ENCODE data around the gene ATP6V0A1.
"Not testable (repeated sequence)": the region's sequence is repeated elsewhere in the genome, so short reads cannot be mapped to it uniquely, and the experiment has no call there.

Gene ATP6V0A1

GRCh38 chr17:42553161-42553818, 94.6 kb downstream of the ATP6V0A1 start:
- no peak for DNase-seq (ENCODE audit: low read depth)
- H3K4me3 ChIP-seq (ENCODE audit: control insufficient read depth, low read depth, low read length), result peak overlapping the region; percentile 97
- TF ChIP-seq CTCF (IDR thresholded peaks at IDR 0.05; ENCODE audit: control insufficient read depth, insufficient read depth, low read depth, low read length, missing control alignments), result no peak

DNA sequence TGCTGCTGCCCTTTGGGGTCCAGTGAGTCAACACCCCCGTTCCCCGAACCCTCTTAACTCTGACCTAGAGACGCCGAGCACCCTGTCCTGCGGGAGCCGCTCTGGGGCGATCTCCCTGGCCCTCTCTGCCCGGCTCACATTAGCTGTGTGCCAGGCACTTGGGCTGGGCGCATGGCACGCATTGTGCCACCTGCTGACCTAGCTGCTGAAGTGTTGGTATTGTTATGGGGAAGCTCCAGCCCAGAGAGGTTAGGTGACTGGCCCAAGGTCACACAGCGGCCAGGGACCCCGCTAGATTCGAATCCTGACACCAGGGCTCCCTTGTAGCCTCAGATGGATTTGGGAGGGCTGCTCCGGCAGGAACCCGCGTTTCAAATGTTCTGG, 95.2 kb downstream of the ATP6V0A1 start:
- peak; percentile 14 for TF ChIP-seq CTCF (IDR thresholded peaks at IDR 0.05; ENCODE audit: control insufficient read depth, insufficient read depth, low read depth, low read length, missing control alignments)
- DNase-seq (ENCODE audit: low read depth), result no peak
- peak overlapping the region; percentile 97 for H3K4me3 ChIP-seq (ENCODE audit: control insufficient read depth, low read depth, low read length)

- DNase-seq (ENCODE audit: low read depth), result no peak
- no peak for TF ChIP-seq CTCF (IDR thresholded peaks at IDR 0.05; ENCODE audit: control insufficient read depth, insufficient read depth, low read depth, low read length, missing control alignments)
- H3K4me3 ChIP-seq (ENCODE audit: control insufficient read depth, low read depth, low read length), result peak overlapping the region; percentile 97
Measured at GRCh38 chr17:42554250-42555121, 95.8 kb downstream of the ATP6V0A1 start.

DNA sequence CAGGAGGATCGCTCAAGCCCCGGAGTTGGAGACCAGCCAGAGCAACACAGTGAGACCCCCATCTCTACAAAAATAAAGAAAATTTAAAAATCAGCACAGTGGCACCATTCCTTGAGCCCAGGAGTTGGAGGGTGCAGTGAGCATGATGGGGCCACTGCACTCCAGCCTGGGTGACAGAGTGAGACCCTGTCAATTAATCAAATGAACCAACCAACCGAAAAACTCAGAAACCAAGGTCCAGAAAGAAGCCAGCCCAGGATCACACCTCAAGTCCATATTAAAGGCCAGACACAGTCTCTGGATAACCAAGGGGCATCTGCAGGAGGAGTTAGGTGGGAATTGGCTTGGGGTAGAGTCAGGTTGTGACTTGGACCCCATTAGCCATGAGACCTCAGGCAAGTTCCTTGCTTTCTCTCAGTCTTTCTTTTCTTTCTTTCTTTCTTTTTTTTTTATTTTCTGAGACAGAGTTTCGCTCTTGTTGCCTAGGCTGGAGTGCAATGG, 96.5 kb downstream of the ATP6V0A1 start:
- H3K4me3 ChIP-seq (ENCODE audit: control insufficient read depth, low read depth, low read length), result peak overlapping the region; percentile 97
- TF ChIP-seq CTCF (IDR thresholded peaks at IDR 0.05; ENCODE audit: control insufficient read depth, insufficient read depth, low read depth, low read length, missing control alignments), result no peak
- DNase-seq (ENCODE audit: low read depth), result no peak

DNA sequence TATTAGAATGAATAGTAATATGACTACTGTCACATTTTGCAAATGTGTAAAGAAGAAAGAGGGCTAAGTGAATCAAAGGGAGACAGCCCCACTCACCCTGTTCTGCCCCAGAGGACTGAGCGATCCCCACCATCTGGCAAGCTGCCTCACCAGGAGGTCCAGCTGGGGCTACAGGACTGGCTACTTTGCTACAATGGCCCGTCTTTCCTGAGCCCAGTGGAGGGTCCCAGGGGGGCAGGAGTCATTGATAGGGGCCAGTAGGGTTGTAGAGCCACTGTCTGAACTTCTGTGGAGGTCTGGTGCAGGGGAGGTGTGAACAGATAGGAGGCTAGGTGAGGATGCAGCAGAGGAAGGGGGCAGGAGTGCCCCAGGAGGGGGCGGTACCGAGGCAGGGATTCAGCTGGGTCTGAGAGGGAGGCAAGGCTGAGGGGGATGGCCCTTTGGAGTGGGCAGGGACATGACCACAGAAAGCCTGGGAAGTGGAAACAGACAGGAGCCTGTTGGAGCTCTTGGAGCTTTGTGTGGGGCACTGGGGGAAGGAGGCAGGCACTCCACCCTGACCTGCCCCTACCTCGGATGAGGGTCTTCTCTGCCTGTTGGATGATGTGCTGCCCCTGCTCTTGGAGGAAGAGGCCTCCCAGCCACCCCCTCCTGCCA, 97.4 kb downstream of the ATP6V0A1 start:
- H3K4me3 ChIP-seq (ENCODE audit: control insufficient read depth, low read depth, low read length); DNase-seq (ENCODE audit: low read depth): not testable (repeated sequence)

DNA sequence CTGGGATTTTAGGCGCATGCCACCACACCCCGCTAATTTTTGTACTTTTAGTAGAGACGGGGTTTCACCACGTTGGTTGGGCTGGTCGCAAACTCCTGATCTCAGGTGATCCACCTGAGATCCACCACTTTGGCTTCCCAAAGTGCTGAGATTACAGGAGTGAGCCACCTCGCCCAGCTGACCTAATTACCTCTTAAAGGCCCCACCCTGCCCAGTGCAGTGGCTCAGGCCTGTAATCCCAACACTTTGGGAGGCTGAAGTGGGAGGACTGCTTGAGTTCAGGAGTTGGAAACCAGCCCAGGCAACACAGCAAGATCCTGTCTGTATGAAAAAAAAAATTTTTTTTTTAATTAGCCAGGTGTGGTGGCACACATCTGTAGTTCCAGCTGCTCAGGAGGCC, 100.4 kb downstream of the ATP6V0A1 start:
- TF ChIP-seq CTCF (IDR thresholded peaks at IDR 0.05; ENCODE audit: control insufficient read depth, insufficient read depth, low read depth, low read length, missing control alignments), result no peak
- H3K4me3 ChIP-seq (ENCODE audit: control insufficient read depth, low read depth, low read length), result no peak overlapping the region
- no peak for DNase-seq (ENCODE audit: low read depth)
